IMR-90 (cell line): ENCODE data around the gene FBXL16. TPM values are rescaled to one million over a fixed set of nuclear protein-coding genes. Genes with fewer than 3 reads are reported as not detected.
A peak's percentile ranks its signal among the peaks of the same experiment; 100 is the strongest.

Source experiments
- ATAC-seq: fragments of 200-7000 bp; cut with Tn5 transposase; 2 replicates; pipeline ENCODE4 v1.9.1; 2020; ENCODE audit warnings: low read depth, mild to moderate bottlenecking, moderate library complexity
- BruUV-seq: library from RNA; stranded (reverse); fragments of 400-500 nt; replicated peaks from 2 replicates; lab custom pipeline; 2021; lab: Mats Ljungman, UMichigan
- CTCF ChIA-PET: fragments of 300-600 bp; formaldehyde crosslinking; extraction: SDS; loops from one replicate; lab custom pipeline; 2021; ENCODE audit warnings: antibody characterized with exemption; lab: Yijun Ruan, JAX
- POLR2A ChIA-PET: fragments of 300-600 bp; sonication (Branson Sonifier 250); formaldehyde crosslinking; loops from one replicate; lab custom pipeline; 2022; ENCODE audit warnings: antibody characterized with exemption; ENCODE audit not compliant: unreplicated experiment; lab: Charles Lee
- DNase-seq: peaks from one replicate; pipeline ENCODE4 v3.0.0; 2013
- H2AFZ ChIP-seq: replicated peaks from 2 replicates; pipeline ENCODE3; 2013; ENCODE audit warnings: low read length, mild to moderate bottlenecking; ENCODE audit not compliant: poor library complexity
- H2AK5ac ChIP-seq: 2 replicates; pipeline ENCODE4 v1.6.1; 2013; ENCODE audit warnings: low read depth, low read length, inconsistent platforms
- H2AK9ac ChIP-seq: replicated peaks from 2 replicates; pipeline ENCODE3; 2013; ENCODE audit warnings: mild to moderate bottlenecking, low read depth, low read length, moderate library complexity; ENCODE audit not compliant: poor library complexity
- H2BK120ac ChIP-seq: 2 replicates; pipeline ENCODE4 v1.6.1; 2013; ENCODE audit warnings: low read depth, low read length, inconsistent platforms
- H2BK15ac ChIP-seq: 3 replicates; pipeline ENCODE4 v1.6.1; 2013; ENCODE audit warnings: low read depth, low read length, inconsistent platforms
- H2BK20ac ChIP-seq: 2 replicates; pipeline ENCODE4 v1.6.1; 2013; ENCODE audit warnings: low read depth, mild to moderate bottlenecking, inconsistent platforms, low read length, moderate library complexity
- H2BK5ac ChIP-seq: 2 replicates; pipeline ENCODE4 v1.6.1; 2013; ENCODE audit warnings: mild to moderate bottlenecking, low read depth, low read length, inconsistent platforms; ENCODE audit not compliant: poor library complexity, severe bottlenecking
- H3K14ac ChIP-seq: replicated peaks from 2 replicates; pipeline ENCODE4 v1.6.1; 2013; ENCODE audit warnings: low read depth, low read length, inconsistent platforms
- H3K18ac ChIP-seq: 2 replicates; pipeline ENCODE4 v1.6.1; 2013; ENCODE audit warnings: low read depth, low read length, control low read depth
- H3K23ac ChIP-seq: 2 replicates; pipeline ENCODE4 v1.6.1; 2013; ENCODE audit warnings: low read depth, low read length, inconsistent platforms
- H3K27ac ChIP-seq: 2 replicates; pipeline ENCODE4 v1.5.1; 2013; ENCODE audit warnings: mild to moderate bottlenecking, control low read depth, low read length; ENCODE audit not compliant: insufficient read depth
- H3K27me3 ChIP-seq: 2 replicates; pipeline ENCODE4 v1.6.1; 2013; ENCODE audit warnings: low read length; ENCODE audit not compliant: control insufficient read depth, insufficient read depth
- H3K36me3 ChIP-seq: 2 replicates; pipeline ENCODE4 v1.6.1; 2013; ENCODE audit warnings: low read length, mixed read lengths; ENCODE audit not compliant: control insufficient read depth, insufficient read depth
- H3K4ac ChIP-seq: 2 replicates; pipeline ENCODE4 v1.6.1; 2013; ENCODE audit warnings: low read depth, low read length, inconsistent platforms
- H3K4me1 ChIP-seq: 2 replicates; pipeline ENCODE4 v1.6.1; 2013; ENCODE audit warnings: low read length, mixed read lengths; ENCODE audit not compliant: control insufficient read depth, insufficient read depth
- H3K4me2 ChIP-seq: 2 replicates; pipeline ENCODE4 v1.6.1; 2013; ENCODE audit warnings: low read depth, mild to moderate bottlenecking, control low read depth, low read length, moderate library complexity
- H3K4me3 ChIP-seq: 2 replicates; pipeline ENCODE4 v1.5.1; 2013; ENCODE audit warnings: low read depth, mild to moderate bottlenecking, control low read depth, low read length, moderate library complexity; ENCODE audit not compliant: insufficient read depth
- H3K56ac ChIP-seq: 2 replicates; pipeline ENCODE4 v1.6.1; 2013; ENCODE audit warnings: low read length, inconsistent platforms; ENCODE audit not compliant: insufficient read depth; ENCODE audit errors: extremely low read depth
- H3K79me1 ChIP-seq, 2 experiments: 2 replicates each; pipeline ENCODE4 v1.6.1; 2013; ENCODE audit warnings: low read length in 2 of 2, inconsistent platforms in 1 of 2, low read depth in 1 of 2
- H3K9ac ChIP-seq: 2 replicates; pipeline ENCODE4 v1.6.1; 2013; ENCODE audit warnings: low read depth, low read length, control low read depth
- H3K9me1 ChIP-seq: 2 replicates; pipeline ENCODE4 v1.6.1; 2013; ENCODE audit warnings: low read length, inconsistent platforms; ENCODE audit not compliant: insufficient read depth
- H3K9me3 ChIP-seq: 2 replicates; pipeline ENCODE4 v1.6.1; 2013; ENCODE audit warnings: low read length; ENCODE audit not compliant: control insufficient read depth, insufficient read depth
- H4K20me1 ChIP-seq: 2 replicates; pipeline ENCODE4 v1.6.1; 2013; ENCODE audit warnings: low read length, inconsistent platforms; ENCODE audit not compliant: insufficient read depth
- H4K5ac ChIP-seq: 2 replicates; pipeline ENCODE4 v1.6.1; 2013; ENCODE audit warnings: mild to moderate bottlenecking, low read depth, low read length, control low read depth
- H4K8ac ChIP-seq, 2 experiments: 2 replicates each; pipeline ENCODE4 v1.6.1; 2013; ENCODE audit warnings: low read depth in 2 of 2, low read length in 2 of 2, control low read depth in 1 of 2, inconsistent platforms in 1 of 2
- H4K91ac ChIP-seq: 2 replicates; pipeline ENCODE4 v1.6.1; 2013; ENCODE audit warnings: low read depth, low read length, inconsistent platforms; ENCODE audit not compliant: insufficient read depth
- BHLHE40 ChIP-seq: fragments of 150-350 bp; IDR thresholded peaks from 2 replicates; pipeline ENCODE4 v1.6.1; 2016; ENCODE audit warnings: mild to moderate bottlenecking, low read depth, low read length
- CEBPB ChIP-seq: IDR thresholded peaks from 2 replicates; pipeline ENCODE4 v1.6.1; 2012; ENCODE audit warnings: low read depth, low read length, improper control_type of control experiment
- CHD1 ChIP-seq: IDR thresholded peaks from 2 replicates; pipeline ENCODE4 v1.6.1; 2012; ENCODE audit warnings: low read depth, low read length, improper control_type of control experiment
- CTCF ChIP-seq: conservative IDR thresholded peaks from 2 replicates; pipeline ENCODE4 v1.5.1; 2012; ENCODE audit warnings: mild to moderate bottlenecking, low read depth, low read length, improper control_type of control experiment
- ELK1 ChIP-seq: fragments of 150-350 bp; IDR thresholded peaks from 2 replicates; pipeline ENCODE4 v1.6.1; 2016; ENCODE audit warnings: low read depth, mild to moderate bottlenecking, low read length, moderate library complexity, borderline replicate concordance
- FOS ChIP-seq: fragments of 150-350 bp; IDR thresholded peaks from 2 replicates; pipeline ENCODE4 v1.6.1; 2016; ENCODE audit warnings: low read depth, low read length
- MAFK ChIP-seq: IDR thresholded peaks from 2 replicates; pipeline ENCODE4 v1.6.1; 2012; ENCODE audit warnings: low read depth, low read length, improper control_type of control experiment
- MAZ ChIP-seq: IDR thresholded peaks from 2 replicates; pipeline ENCODE4 v1.6.1; 2012; ENCODE audit warnings: low read depth, mild to moderate bottlenecking, low read length, improper control_type of control experiment, moderate library complexity, borderline replicate concordance
- MXI1 ChIP-seq: IDR thresholded peaks from 2 replicates; pipeline ENCODE4 v1.6.1; 2012; ENCODE audit warnings: low read depth, mild to moderate bottlenecking, low read length, moderate library complexity, borderline replicate concordance
- NFE2L2 ChIP-seq: fragments of 150-350 bp; IDR thresholded peaks from 2 replicates; pipeline ENCODE4 v1.6.1; 2016; ENCODE audit warnings: low read depth, mild to moderate bottlenecking, low read length
- POLR2A ChIP-seq: IDR thresholded peaks from 2 replicates; pipeline ENCODE4 v1.6.1; 2012; ENCODE audit warnings: mild to moderate bottlenecking, low read depth, low read length
- RAD21 ChIP-seq: IDR thresholded peaks from 2 replicates; pipeline ENCODE4 v1.6.1; 2012; ENCODE audit warnings: low read length, improper control_type of control experiment
- RCOR1 ChIP-seq: IDR thresholded peaks from 2 replicates; pipeline ENCODE4 v1.6.1; 2012; ENCODE audit warnings: mild to moderate bottlenecking, low read length, improper control_type of control experiment; ENCODE audit not compliant: insufficient replicate concordance
- RFX5 ChIP-seq: IDR thresholded peaks from 2 replicates; pipeline ENCODE4 v1.8.0; 2012; ENCODE audit warnings: low read depth, mild to moderate bottlenecking, low read length, moderate library complexity
- SMC3 ChIP-seq: fragments of 150-350 bp; IDR thresholded peaks from 2 replicates; pipeline ENCODE4 v1.6.1; 2016; ENCODE audit warnings: low read depth, mild to moderate bottlenecking, antibody characterized with exemption, low read length, moderate library complexity
- USF2 ChIP-seq: fragments of 150-350 bp; IDR thresholded peaks from 2 replicates; pipeline ENCODE4 v1.6.1; 2017; ENCODE audit warnings: mild to moderate bottlenecking, antibody characterized with exemption, low read length, low read depth
- WGBS, 2 experiments: methylation state at CpG; one replicate each; pipeline versions ENCODE4 v1.1.5 to v1.1.7; 2013; ENCODE audit warnings: missing lambda C conversion rate in 2 of 2; ENCODE audit not compliant: insufficient read length in 1 of 2; ENCODE audit errors: extremely low coverage in 2 of 2; 5-methylcytosine and 5-hydroxymethylcytosine counted together
- dilution Hi-C: fragments of 300-500 bp; cut with HindIII; formaldehyde crosslinking; loops from one replicate; pipeline ENCODE4 v1.14.3; 2018; ENCODE audit warnings: low sequenced_read_pairs; ENCODE audit not compliant: unreplicated experiment
- in situ Hi-C: fragments of 300-500 bp; cut with MboI; formaldehyde crosslinking; loops from 3 replicates; pipeline ENCODE4 v1.14.3; 2019; ENCODE audit warnings: low sequenced_read_pairs, inconsistent platforms, mixed read lengths
- intact Hi-C: fragments of 100-400 bp; cut with micrococcal nuclease; formaldehyde crosslinking; loops from 2 replicates; pipeline ENCODE4 v1.10.0; 2022
- polyA plus RNA-seq, 3 experiments: library from polyadenylated mRNA; depleted of rRNA; stranded (reverse); fragments of >200 nt; gene quantifications; 2 replicates each; pipeline ENCODE4 v1.2.3, GENCODE V29; 2012; ENCODE audit warnings: low replicate concordance in 1 of 3
- total RNA-seq: library from RNA; depleted of rRNA; stranded (reverse); fragments of >200 nt; gene quantifications from 2 replicates; pipeline ENCODE4 v1.2.3, GENCODE V29; 2012

The FBXL16 gene
- total and polyA plus RNA-seq, 2 of the 4 experiments (the other 2 are of a cell fraction), result 0.18 to 2.2 TPM

- BruUV-seq, result no TSS peak
- ChIA-PET POLR2A (no interaction called here), CTCF (interaction anchor here (0.6 kb wide), 1 partner anchor 9 kb away, joined by 3 read pairs; no protein-coding TSS in a partner anchor)
- ATAC-seq, result no peak
- H2BK15ac ChIP-seq, result no peak overlapping the region
- no peak overlapping the region for H4K5ac ChIP-seq
- no peak overlapping the region; the same call in 1 of the 2 replicates for H2AK5ac ChIP-seq
- WGBS, 2 experiments, result 86% methylated on average over 5 of the region's 6 CpGs; no CpG with 5 or more reads in 1 of the 2 experiments
- H3K27me3 ChIP-seq, result no peaks in the 10 kb centered on the region
- H3K23ac ChIP-seq, result no peak overlapping the region
- H3K36me3 ChIP-seq, result peaks cover 1% of the 10 kb centered on the region; the same call in 1 of the 2 replicates
- TF ChIP-seq CTCF (no peak), MXI1 (no peak), RFX5 (no peak), CEBPB (no peak), RAD21 (no peak), BHLHE40 (no peak), SMC3 (no peak), ELK1 (no peak), USF2 (no peak), MAFK (no peak), CHD1 (no peak), FOS (no peak), RCOR1 (no peak), MAZ (no peak), NFE2L2 (no peak), POLR2A (no peak)
- H4K91ac ChIP-seq, result no peak overlapping the region
- no peak overlapping the region for H2BK20ac ChIP-seq
- no peak overlapping the region for H3K4me3 ChIP-seq
- no peaks in the 10 kb centered on the region for H3K9me3 ChIP-seq
- H2AFZ ChIP-seq, result peak overlapping the region; percentile 43
- no peak overlapping the region for H3K56ac ChIP-seq
- H3K9ac ChIP-seq, result no peak overlapping the region
- dilution Hi-C loops, result no loop called here
- peaks cover 21% of the 10 kb centered on the region for H3K4me1 ChIP-seq
- no peak overlapping the region for H4K8ac ChIP-seq
- H3K4ac ChIP-seq, result no peak overlapping the region
- H2BK5ac ChIP-seq, result no peak overlapping the region
- no peak overlapping the region for H3K27ac ChIP-seq
- H3K18ac ChIP-seq, result no peak overlapping the region
- no peak for DNase-seq
- no peak overlapping the region for H2BK120ac ChIP-seq
- H3K9me1 ChIP-seq, result no peaks in the 10 kb centered on the region
- no peak overlapping the region for H3K4me2 ChIP-seq
- H2AK9ac ChIP-seq, result peak overlapping the region; percentile 42
- H3K79me1 ChIP-seq, result peaks cover 13 to 23% of the 10 kb centered on the region in 2 experiments
- H3K14ac ChIP-seq, result no peak overlapping the region
- intact Hi-C loops, result no loop called here
- in situ Hi-C loops, result loop anchor here (25.0 kb wide), 1 partner anchor 343 kb away; the partner anchor contains the start of gene SSTR5
- peaks cover 7% of the 10 kb centered on the region for H4K20me1 ChIP-seq
These were observed 13.3 kb upstream of the FBXL16 start for GRCh38 chr16:718922-719321.
